CD1c-positive myeloid dendritic cell (primary cell): ENCODE data around the gene FAM234A.

Experiments used
- DNase-seq: peaks from one replicate; pipeline ENCODE4 v3.0.0-alpha.2; 2016; ENCODE audit errors: extremely low spot score

The FAM234A gene

DNA sequence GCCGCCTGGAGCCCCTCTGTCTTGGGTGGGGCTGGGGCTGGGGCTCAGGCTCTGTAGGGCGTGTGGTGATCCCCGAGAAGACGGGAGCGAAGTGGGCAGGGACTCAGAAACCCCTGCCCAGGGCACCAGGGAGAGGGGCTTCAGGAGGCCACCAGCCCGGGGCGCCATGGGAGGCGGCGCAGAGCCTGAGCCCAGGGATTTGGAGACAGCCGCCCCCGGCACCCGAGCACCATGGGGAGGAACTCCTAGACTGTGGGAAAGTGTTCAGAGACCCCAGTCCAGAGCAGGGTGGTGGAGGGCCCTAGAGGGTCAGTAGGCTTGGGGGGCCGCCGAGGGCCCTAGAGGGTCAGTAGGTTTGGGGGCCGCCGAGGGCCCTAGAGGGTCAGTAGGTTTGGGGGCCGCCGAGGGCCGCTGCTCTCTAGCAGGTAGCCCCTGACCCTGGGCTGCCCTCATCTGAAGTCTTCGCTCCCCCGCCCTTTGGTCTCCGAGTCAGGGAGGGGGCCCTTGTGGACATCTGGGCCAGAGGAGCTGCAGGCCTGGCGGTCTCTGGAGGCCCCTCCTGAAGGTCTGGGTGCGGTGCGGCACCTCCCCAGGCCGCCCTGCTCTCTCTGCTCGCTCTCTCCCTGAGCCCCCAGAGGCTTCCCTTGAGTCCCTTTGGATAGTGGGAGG, 46.5 kb downstream of the FAM234A start:
- no peak for DNase-seq

DNA sequence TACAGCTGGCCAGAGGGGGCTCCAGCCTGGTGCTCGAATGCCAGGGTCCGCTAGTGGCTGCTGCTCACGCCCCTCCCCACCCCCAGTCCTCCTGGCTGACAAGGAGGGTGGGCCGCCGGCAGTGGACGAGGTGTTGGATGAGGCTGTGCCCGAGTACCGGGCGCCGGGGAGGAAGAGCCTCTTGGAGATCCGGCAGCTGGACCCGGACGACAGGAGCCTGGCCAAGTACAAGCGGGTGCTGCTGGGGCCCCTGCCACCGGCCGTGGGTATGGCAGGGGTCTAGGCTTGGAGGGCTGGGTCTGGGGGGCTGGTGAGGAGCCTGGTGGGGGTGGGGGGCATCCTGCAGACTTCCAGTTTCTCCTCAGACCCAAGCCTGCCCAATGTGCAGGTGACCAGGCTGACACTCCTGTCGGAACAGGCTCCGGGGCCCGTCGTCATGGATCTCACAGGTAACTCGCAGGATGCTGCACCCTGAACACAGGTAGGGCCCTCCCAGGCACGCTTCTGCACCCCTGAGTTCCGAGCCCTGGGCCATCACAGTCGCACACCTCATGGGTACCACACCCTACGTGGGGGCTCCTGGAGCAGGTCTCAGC, 47.1 kb downstream of the FAM234A start:
- no peak for DNase-seq

DNA sequence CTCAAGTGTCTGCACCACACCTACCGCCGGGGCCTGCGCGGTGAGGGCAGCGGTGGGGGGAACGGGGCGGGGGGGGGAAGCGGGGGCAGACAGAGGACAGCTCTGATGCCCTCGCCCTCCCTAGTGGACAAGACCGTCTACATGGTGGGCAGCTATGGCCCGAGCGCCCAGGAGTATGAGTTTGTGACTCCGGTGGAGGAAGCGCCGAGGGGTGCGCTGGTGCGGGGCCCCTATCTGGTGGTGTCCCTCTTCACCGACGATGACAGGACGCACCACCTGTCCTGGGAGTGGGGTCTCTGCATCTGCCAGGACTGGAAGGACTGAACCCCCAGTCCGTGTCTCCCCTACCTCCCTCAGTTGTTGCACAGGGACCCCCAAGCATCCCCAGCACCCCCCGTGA, 47.9 kb downstream of the FAM234A start:
- no peak for DNase-seq

DNA sequence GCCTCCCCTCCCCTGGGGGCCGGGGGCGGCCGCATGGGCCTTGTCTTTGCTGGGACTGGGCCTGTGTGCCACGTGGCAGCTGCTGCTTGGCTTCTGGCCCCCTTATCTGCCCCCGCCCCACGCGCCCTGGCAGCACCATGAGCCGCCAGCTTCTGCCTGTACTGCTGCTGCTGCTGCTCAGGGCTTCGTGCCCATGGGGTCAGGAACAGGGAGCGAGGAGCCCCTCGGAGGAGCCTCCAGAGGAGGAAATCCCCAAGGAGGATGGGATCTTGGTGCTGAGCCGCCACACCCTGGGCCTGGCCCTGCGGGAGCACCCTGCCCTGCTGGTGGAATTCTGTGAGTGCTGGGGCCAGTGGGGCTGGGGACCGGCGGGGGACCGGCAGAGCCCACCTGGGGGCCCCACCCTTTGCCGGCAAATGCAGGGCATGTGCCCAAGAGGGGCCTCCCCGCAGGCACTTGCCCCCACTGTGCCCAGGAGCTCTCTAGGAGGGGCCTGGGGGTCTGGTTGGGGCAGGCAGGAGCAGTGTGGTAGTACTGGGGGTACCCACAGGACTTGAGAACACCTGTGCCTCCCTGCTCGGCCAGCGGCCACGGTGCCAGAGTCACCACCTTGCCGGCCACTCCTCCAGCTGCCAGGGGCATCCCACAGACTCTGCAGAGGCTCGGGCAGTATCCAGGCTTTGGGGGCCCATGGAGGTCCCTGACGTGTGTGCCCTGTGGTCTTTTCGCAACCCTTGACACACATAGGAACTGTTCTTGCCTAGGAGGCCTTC, 48.6 kb downstream of the FAM234A start, which contains the start of gene PDIA2:
TSS of gene PDIA2 (plus strand) at position 132 of the 773 bp plus-strand sequence. CDS start at position 138, 6 bp downstream.
- no peak for DNase-seq

DNA sequence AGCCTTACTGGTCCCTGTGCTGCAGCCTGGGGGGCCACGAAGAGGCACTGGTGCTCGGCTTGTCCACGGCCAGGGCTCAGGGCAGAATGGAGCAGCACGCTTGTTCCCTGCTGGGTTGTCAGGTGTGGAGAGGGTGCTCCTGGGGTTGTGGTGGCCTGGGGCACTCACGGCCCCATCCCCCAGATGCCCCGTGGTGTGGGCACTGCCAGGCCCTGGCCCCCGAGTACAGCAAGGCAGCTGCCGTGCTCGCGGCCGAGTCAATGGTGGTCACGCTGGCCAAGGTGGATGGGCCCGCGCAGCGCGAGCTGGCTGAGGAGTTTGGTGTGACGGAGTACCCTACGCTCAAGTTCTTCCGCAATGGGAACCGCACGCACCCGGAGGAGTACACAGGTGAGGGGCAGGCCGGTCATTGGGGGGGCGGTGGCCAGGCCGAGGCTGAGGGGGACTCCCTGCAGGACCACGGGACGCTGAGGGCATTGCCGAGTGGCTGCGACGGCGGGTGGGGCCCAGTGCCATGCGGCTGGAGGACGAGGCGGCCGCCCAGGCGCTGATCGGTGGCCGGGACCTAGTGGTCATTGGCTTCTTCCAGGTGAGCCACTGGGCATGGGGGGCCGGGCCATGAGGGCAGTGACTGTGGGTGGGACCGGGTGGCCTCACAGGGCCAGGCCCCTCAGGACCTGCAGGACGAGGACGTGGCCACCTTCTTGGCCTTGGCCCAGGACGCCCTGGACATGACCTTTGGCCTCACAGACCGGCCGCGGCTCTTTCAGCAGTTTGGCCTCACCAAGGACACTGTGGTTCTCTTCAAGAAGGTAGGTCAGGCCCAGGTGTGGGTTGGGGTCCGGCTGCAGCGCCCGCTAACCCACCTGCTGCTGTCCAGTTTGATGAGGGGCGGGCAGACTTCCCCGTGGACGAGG, 49.8 kb downstream of the FAM234A start:
- no peak for DNase-seq

DNA sequence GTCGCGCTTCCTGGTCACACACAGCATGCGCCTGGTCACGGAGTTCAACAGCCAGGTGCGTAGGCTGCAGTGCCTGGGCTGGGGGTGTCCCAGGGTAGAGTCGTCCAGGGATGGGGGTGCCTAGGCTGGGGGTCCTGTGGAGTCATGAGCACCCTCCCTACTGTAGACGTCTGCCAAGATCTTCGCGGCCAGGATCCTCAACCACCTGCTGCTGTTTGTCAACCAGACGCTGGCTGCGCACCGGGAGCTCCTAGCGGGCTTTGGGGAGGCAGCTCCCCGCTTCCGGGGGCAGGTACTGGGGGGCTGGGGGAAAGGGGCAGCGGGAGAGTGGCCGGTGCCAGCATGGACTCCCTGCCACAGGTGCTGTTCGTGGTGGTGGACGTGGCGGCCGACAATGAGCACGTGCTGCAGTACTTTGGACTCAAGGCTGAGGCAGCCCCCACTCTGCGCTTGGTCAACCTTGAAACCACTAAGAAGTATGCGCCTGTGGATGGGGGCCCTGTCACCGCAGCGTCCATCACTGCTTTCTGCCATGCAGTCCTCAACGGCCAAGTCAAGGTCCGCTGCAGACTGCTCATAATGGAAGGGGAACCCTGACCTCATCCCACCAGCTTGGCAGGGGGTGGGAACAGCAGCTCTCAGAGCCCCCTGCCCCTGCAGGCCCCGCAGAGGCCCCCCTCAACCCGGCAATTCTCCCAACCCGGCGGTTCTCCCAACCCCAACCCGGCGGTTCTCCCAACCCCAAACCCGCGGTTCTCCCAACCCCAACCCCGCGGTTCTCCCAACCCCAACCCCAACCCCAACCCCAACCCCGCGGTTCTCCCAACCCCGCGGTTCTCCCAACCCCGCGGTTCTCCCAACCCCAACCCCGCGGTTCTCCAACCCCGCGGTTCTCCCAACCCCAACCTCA, 50.8 kb downstream of the FAM234A start:
- DNase-seq: no peak

DNA sequence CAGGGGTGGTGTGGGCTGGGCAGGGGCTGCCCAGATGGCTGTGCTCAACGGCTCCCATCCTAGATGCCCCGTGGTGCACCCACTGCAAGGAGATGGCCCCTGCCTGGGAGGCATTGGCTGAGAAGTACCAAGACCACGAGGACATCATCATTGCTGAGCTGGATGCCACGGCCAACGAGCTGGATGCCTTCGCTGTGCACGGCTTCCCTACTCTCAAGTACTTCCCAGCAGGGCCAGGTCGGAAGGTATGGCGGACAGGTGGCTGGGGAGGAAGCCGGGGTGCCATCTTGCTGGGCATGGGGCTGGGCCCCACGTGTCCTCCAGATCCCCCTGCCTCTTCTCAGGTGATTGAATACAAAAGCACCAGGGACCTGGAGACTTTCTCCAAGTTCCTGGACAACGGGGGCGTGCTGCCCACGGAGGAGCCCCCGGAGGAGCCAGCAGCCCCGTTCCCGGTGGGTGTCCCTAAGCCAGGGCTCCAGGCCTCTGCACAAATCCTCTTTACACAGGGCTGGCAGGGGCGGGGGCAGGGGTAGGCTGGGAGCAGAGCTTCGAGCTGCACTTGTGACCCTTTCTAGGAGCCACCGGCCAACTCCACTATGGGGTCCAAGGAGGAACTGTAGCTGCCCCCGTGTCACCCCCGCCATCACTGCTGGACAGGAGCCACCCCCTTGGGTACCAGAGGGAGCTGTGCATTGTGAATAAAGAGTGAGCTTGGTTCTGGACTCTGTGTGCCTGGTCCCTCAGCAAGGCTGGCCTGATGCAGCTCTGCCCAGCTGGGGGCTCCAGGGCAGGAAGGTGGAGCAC, 52.1 kb downstream of the FAM234A start:
- DNase-seq: no peak

DNA sequence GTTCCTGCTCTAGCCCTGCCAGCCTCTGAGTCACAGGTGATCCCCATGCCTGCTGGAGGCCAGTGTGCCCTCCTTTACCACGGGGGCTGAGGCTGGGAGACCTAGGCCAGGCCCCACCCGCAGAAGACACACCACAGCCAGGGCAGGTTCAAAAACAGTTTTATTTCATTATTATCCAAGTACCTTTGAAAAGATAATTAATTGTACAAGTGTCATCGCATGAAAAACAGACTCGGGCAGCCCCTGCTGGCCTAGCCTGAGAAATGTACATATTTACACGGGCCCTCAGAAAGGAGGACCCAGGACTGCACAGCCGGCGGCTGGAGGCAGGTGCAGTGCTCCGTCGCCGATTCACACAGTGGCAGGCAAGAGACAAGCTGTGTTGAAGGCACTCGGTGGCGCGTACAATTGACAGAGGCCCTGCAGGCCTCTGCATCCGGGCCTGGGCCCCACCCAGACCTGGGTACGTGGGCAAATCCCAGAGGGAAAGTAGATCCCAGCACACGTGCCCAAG, 52.7 kb downstream of the FAM234A start:
- no peak for DNase-seq

DNA sequence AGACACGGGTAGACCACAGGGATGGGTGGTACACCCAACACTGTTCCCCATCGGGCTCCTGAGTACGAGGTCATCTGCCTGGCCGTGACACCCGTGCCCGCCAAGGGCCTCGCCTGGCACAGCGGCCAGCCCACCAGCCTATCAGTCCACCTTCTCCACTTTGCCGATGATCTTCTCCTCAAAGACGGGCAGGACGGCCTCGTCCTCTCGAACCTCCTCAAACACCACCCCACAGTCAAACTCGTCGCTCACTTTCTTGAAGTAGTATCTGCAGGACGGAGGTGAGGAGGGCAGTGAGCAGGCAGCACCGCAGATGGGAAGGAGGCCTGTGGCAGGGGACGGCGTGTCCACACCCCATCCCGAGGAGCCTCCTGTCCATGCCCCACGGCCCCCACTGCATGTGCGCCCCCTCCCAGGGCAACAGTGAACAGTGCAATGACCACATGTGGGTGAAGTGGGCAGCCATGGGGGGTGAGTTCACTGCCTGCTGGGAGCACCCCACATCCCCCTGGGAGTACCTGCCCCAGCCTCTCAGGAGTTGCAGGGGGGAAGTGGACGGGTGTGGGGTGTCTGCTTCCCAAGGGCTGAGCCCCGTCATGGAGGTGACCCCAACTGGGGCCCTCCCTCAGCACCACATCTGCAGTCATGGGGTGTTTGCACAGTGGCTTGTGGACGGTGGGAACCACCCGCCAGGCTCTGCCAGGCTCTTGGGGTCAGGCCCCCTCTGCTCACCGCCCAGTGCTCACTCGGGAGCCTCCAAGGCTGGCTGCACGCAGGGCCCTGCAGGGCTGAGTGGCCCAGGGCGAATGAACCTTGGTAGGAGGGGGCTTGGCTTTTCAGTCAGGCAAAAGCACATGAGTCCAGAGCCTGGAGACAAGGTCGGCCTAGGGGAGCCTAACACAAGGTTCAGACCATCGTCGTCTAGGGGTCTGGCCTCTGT, 53.6 kb downstream of the FAM234A start:
- DNase-seq: no peak

DNA sequence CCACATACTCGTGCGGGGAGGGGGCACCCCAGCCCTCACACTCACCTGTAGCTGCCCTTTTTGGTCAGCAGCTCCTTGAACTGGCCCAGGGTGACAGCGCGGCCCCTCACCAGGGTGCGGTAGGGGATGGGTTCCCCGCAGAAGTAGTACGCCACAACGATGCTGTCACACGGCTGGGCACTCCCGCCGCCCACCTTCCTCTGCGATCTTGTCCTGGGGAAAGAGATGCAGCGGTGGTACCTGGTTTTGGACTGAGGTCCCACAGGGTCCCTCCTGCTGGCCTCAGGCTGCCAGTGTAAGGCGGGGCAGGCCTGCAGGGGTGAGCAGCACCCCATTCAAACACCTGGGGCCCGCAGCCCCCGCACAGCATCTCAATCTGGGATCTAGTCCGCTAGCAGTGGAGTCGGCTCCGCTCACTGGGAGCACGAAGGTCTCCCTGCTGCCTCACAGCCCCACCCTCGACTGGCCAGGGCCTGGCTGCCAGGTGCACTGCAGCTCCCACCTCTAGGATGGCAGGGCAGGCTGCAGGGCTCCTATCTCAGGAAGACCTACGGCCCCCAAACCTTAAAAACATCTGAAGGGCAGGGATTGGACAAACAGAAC, 54.9 kb downstream of the FAM234A start:
- no peak for DNase-seq

DNA sequence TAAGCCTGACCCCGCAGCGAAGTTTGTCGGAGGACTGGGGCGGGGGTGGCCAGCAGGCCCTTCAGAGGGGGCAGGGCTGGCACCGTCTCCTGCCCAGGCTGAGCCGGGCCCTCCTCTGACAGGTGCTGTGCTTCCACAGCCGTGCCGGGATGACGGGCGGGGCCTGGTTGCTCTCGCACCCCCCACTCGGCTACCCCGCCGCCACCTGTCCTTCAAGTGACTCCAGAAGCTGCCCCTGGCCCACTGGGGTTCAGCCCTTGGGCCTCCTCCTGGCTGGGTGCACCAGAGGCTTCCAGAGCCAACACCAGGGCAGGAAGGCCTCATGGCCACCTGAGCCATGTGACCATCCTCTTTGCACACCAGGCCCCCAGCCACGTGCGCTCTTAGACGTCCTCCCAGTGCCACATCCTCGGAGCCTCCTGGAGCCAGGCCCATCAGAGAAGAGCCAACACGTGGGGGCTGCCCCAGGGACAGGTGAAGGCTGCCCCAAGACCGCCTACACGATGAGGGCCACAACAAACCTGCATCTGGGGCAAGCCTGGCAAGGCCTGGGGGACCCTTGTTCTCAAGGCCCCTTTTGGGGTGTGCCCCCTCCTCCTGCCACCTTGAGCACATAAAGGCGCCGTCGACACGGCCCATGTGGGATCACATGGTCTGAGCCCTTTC, 55.5 kb downstream of the FAM234A start:
- no peak for DNase-seq

DNA sequence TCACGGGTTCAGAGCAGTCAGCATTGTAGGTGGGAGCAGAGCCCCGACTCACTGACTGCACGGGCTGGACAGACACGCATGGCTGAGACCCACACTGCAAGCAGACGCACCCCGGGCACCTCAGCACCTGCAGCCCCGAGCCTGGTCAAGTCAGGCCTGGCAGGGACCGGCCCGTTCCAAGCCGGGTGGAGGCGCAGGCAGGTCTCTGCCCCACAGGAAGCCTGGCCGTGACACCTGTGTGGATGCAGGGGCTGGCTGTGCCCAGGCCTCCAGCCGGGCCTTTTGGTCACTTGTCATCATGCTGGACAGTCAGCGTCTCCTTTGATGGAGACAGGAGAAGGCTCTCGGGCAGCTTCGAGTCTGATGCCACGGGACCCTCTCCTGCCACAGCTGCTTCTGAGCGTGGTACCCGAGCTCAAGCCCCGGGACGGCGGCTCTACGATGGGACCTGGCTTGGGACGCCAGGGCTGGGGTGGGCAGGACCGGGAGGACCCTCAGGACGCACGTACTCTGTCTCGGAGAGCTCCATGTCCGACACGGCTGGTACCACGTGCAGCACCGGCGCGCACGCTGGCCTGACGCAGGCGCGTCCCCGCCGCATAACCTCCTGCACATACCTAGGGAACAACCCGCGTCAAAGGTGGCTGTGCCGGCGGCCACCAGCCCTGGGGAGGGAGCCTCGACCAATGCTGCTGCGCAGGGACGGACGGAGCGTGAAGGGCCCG, 56.2 kb downstream of the FAM234A start:
- no peak for DNase-seq

DNA sequence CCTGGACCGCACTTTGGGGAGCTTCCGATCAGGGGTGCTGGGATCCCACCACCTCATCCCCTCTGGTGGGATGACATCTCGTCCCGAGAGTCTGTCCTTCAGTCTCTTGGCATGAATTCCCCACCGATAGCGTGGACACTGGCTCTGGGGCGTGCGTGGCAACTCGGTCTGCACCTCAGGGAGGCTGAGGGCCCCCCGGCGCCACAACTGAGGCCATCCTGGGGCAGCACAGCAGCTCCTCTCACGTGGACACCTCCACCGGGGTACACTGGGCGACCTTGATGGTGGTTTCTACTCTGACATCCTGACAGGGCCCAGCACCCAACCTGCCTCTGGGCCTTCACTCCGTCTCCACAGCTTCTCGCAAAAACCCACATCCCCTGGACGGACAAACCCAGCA, 56.9 kb downstream of the FAM234A start:
- no peak for DNase-seq

DNA sequence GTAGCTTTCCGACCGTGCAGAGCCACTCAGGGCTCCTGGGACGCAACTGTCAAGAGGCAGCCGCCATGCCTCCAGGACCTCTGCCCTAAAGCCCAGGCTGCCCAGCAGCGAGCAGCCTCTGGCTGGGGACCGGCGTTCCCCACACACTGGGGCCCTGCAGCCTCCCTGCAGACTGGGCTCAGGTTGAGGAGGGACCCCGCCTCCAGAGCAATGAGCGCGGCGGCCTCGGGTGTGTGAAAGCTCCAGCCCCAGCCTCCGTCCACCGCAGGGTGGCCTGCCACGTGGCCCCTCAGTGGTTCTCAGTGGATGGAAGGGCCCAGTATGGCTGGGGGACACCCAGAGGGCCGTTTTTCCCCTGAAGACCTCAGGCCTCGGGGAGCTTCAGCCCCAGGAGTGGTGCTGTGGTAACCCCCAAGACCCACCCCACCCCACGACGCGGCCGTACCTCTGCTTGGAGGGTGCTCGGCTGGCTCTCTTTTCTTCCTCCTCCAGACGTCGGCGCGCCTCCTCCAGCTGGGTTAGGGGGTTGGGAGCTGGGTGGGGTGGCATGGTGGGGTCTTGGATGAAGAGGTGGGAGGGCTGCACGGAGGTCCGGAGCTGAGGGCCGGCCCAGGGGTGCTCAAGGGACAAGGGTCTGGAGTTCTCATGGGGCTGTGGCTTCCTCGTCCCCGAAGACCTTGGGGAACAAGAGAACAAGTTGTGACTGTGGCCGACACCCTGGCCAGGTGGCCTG, 58.6 kb downstream of the FAM234A start:
- no peak for DNase-seq

DNA sequence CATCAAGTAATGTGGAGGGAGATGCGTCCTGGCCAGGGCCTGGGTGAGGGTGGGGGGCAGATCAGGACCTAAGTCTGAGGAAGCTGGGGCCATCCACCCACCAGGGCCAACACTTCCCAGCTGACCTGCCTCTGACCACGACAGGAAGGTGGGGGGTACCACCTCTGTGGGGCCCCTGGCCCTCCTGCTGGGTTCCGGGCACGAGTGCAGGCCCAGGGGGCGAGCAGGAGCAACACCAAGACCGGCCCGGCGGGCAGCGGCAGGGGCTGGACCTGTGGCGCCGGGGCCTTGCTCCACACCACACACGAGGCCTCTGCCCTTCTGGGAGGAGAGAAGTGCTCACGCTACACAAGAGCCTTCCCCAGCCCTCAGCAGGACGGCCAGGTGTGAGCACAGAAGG, 61.7 kb downstream of the FAM234A start:
- no peak for DNase-seq

DNA sequence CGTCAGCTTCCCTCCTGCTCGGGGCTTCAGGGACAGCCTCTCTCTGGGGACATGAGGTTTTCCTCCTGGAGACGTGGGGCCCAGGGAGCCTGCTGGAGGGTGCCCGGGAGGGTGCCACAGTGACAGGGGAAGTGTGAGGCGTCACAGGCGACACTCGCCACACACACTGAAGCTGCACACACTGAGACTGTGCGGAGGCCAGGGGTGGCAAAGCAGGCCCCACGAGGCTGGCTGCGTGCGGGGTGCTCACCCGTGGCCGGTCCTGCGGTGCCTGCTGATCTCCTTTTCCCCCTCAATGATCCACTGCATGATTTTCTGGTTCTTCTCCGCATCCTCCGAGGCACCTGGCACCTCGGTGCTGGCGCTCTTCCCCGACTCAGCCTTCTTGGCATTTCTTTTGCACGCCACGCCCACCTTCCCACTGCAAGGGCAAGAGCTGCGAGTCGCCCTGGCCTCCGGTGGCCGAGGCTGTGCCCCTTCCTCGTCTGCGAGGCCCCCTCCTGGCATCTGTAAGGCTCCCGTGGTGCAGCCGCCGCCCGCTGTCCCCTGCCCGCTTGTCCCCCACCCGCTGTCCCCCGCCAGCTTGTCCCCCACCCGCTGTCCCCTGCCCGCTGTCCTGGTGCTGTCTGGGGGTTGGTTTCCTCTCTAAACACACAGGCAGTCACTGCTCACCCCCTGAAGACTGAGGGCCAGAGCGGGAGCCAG, 62.3 kb downstream of the FAM234A start:
- no peak for DNase-seq
